NT2/D1 (cell line): ENCODE data around the gene PRR30.
"Not testable (repeated sequence)": the region's sequence is repeated elsewhere in the genome, so short reads cannot be mapped to it uniquely, and the experiment has no call there.

Source experiments
- YY1 ChIP-seq: IDR thresholded peaks from 2 replicates; pipeline ENCODE4 v1.6.1; 2011; ENCODE audit not compliant: insufficient read length, insufficient read depth
- ZNF274 ChIP-seq: IDR thresholded peaks from 2 replicates; pipeline ENCODE4 v1.6.1; 2011; ENCODE audit warnings: mild to moderate bottlenecking, low read depth, low read length

GRCh38 chr2:27110603-27111352, 28.4 kb downstream of the PRR30 start:
- not testable (repeated sequence) for TF ChIP-seq ZNF274, YY1
